Loucy (cell line): ENCODE measurements around the gene ATN1.

Source experiments
- H2AFZ ChIP-seq: fragments of 200-600 bp; sonication (generic); 2 replicates; pipeline ENCODE4 v1.6.0; 2016; ENCODE audit warnings: antibody characterized with exemption, mild to moderate bottlenecking, low read length, moderate library complexity
- H3F3A ChIP-seq: fragments of 200-600 bp; 2 replicates; pipeline ENCODE4 v1.6.0; 2016; ENCODE audit warnings: antibody characterized with exemption, low read depth, mild to moderate bottlenecking
- H3K27me3 ChIP-seq: fragments of 200-600 bp; sonication (generic); 2 replicates; pipeline ENCODE4 v1.6.1; 2014; ENCODE audit warnings: low read length, mild to moderate bottlenecking; ENCODE audit not compliant: insufficient read depth, poor library complexity, severe bottlenecking
- H3K36me3 ChIP-seq: fragments of 200-600 bp; sonication (generic); 2 replicates; pipeline ENCODE4 v1.6.1; 2016; ENCODE audit warnings: low read length; ENCODE audit not compliant: insufficient read depth
- H3K4me1 ChIP-seq: fragments of 200-600 bp; sonication (generic); 2 replicates; pipeline ENCODE4 v1.5.1; 2014; ENCODE audit warnings: low read length, mild to moderate bottlenecking; ENCODE audit not compliant: insufficient read depth, poor library complexity, severe bottlenecking
- H3K4me2 ChIP-seq: fragments of 200-600 bp; sonication (generic); 2 replicates; pipeline ENCODE4 v1.6.0; 2014; ENCODE audit warnings: antibody characterized with exemption, low read length, low read depth, mild to moderate bottlenecking; ENCODE audit not compliant: poor library complexity, severe bottlenecking
- H3K4me3 ChIP-seq: fragments of 200-600 bp; sonication (generic); 2 replicates; pipeline ENCODE4 v1.5.1; 2014; ENCODE audit warnings: low read length, mild to moderate bottlenecking, mixed read lengths; ENCODE audit not compliant: poor library complexity, severe bottlenecking
- H3K79me2 ChIP-seq: fragments of 200-600 bp; sonication (generic); 2 replicates; pipeline ENCODE4 v1.6.1; 2014; ENCODE audit warnings: low read length; ENCODE audit not compliant: insufficient read depth
- H3K9ac ChIP-seq: fragments of 200-600 bp; sonication (generic); 2 replicates; pipeline ENCODE4 v1.6.0; 2014; ENCODE audit warnings: mild to moderate bottlenecking, low read depth, low read length, moderate library complexity; ENCODE audit not compliant: poor library complexity, severe bottlenecking
- H3K9me2 ChIP-seq: fragments of 200-600 bp; sonication (generic); replicated peaks from 2 replicates; pipeline ENCODE4 v1.6.1; 2016; ENCODE audit warnings: low read depth, low read length, mixed read lengths
- H3K9me3 ChIP-seq: fragments of 200-600 bp; sonication (generic); 2 replicates; pipeline ENCODE4 v1.6.1; 2014; ENCODE audit warnings: mild to moderate bottlenecking, antibody characterized with exemption, low read length, low read depth; ENCODE audit not compliant: insufficient read depth
- H4K20me1 ChIP-seq: fragments of 200-600 bp; sonication (generic); 2 replicates; pipeline ENCODE4 v1.6.0; 2014; ENCODE audit warnings: antibody characterized with exemption, low read length, mild to moderate bottlenecking; ENCODE audit not compliant: insufficient read depth, poor library complexity, severe bottlenecking
- CTCF ChIP-seq: fragments of 200-600 bp; sonication (generic); conservative IDR thresholded peaks from 2 replicates; pipeline ENCODE4 v1.5.1; 2014; ENCODE audit warnings: mild to moderate bottlenecking, antibody characterized with exemption, low read length
- EZH2phosphoT487 ChIP-seq: fragments of 200-600 bp; IDR thresholded peaks from 2 replicates; pipeline ENCODE4 v1.6.1; 2018; ENCODE audit warnings: antibody characterized with exemption, mild to moderate bottlenecking, moderate library complexity, borderline replicate concordance

Gene ATN1

GRCh38 chr12:6939191-6939540 is 11.4 kb downstream of the ATN1 start:
- Histone ChIP-seq H3K9ac (no peak overlapping the region), H3K36me3 (peaks cover 16% of the 10 kb centered on the region; the same call in 1 of the 2 replicates)

GRCh38 chr12:6941267-6941666 is 13.5 kb downstream of the ATN1 start:
- Histone ChIP-seq H3K36me3 (no peaks in the 10 kb centered on the region), H3K9me2 (no peaks in the 10 kb centered on the region), H3K79me2 (peaks cover 29% of the 10 kb centered on the region), H2AFZ (no peak overlapping the region), H3F3A (peaks cover 12% of the 10 kb centered on the region), H4K20me1 (peaks cover 10% of the 10 kb centered on the region), H3K4me1 (peaks cover 39% of the 10 kb centered on the region), H3K9me3 (no peaks in the 10 kb centered on the region), H3K4me2 (no peak overlapping the region), H3K9ac (no peak overlapping the region), H3K4me3 (no peak overlapping the region), H3K27me3 (no peaks in the 10 kb centered on the region)
- TF ChIP-seq CTCF (no peak), EZH2phosphoT487 (no peak)

More at GRCh38 chr12:6939191-6939540, 11.4 kb downstream of the ATN1 start:
- H3K9me3 ChIP-seq, result no peaks in the 10 kb centered on the region
- H3F3A ChIP-seq, result peaks cover 15% of the 10 kb centered on the region
- no peak overlapping the region for H3K4me2 ChIP-seq
- H3K79me2 ChIP-seq, result peaks cover 22% of the 10 kb centered on the region
- no peaks in the 10 kb centered on the region for H3K9me2 ChIP-seq
- H4K20me1 ChIP-seq, result peaks cover 4% of the 10 kb centered on the region
- H3K4me3 ChIP-seq, result no peak overlapping the region
- no peaks in the 10 kb centered on the region for H3K27me3 ChIP-seq
- no peak overlapping the region for H2AFZ ChIP-seq
- peaks cover 22% of the 10 kb centered on the region for H3K4me1 ChIP-seq
- no peak for TF ChIP-seq EZH2phosphoT487
- TF ChIP-seq CTCF, result no peak

- Histone ChIP-seq H3K27me3 (no peaks in the 10 kb centered on the region), H3K4me1 (peaks cover 39% of the 10 kb centered on the region), H4K20me1 (peaks cover 10% of the 10 kb centered on the region), H2AFZ (no peak overlapping the region), H3K79me2 (peaks cover 30% of the 10 kb centered on the region), H3K4me3 (no peak overlapping the region), H3K4me2 (no peak overlapping the region), H3K9me2 (no peaks in the 10 kb centered on the region), H3K9ac (no peak overlapping the region), H3K9me3 (no peaks in the 10 kb centered on the region), H3K36me3 (no peaks in the 10 kb centered on the region), H3F3A (peaks cover 12% of the 10 kb centered on the region)
- no peak for TF ChIP-seq CTCF
- TF ChIP-seq EZH2phosphoT487, result no peak
Measured at GRCh38 chr12:6941782-6942181, 14.0 kb downstream of the ATN1 start.
